H1 (cell line): ENCODE data around the gene NIPAL3. TPM values are rescaled to one million over a fixed set of nuclear protein-coding genes. Genes with fewer than 3 reads are reported as not detected.

Source experiments
- CTCF ChIA-PET: fragments of 300-600 bp; sonication (Branson Sonifier 250); formaldehyde crosslinking; loops from one replicate; lab custom pipeline; 2021; ENCODE audit not compliant: partially characterized antibody; lab: Charles Lee
- POLR2A ChIA-PET: fragments of 300-600 bp; sonication (Branson Sonifier 250); formaldehyde crosslinking; loops from one replicate; lab custom pipeline; 2021; ENCODE audit warnings: inconsistent platforms; ENCODE audit not compliant: partially characterized antibody; lab: Charles Lee
- DNase-seq, 2 experiments: peaks; one replicate each; pipeline versions ENCODE4 v3.0.0 to v3.0.0-alpha.2; 2010 to 2022; ENCODE audit warnings: low spot score in 2 of 2, low read depth in 1 of 2, mixed read lengths in 1 of 2
- FAIRE-seq: peaks from 2 replicates; lab custom pipeline; 2011; peaks lifted over from hg19 to GRCh38; lab: Jason Lieb, UNC
- H2AFZ ChIP-seq: 2 replicates; pipeline ENCODE4 v1.8.1; 2012; ENCODE audit warnings: low read length, inconsistent platforms
- H2AK5ac ChIP-seq: 2 replicates; pipeline ENCODE4 v1.6.1; 2013; ENCODE audit warnings: low read depth, low read length
- H2BK120ac ChIP-seq: replicated peaks from 2 replicates; pipeline ENCODE3; 2013; ENCODE audit warnings: low read depth, low read length, inconsistent platforms
- H2BK12ac ChIP-seq: 2 replicates; pipeline ENCODE4 v1.6.1; 2013; ENCODE audit warnings: low read depth, low read length
- H2BK15ac ChIP-seq: 2 replicates; pipeline ENCODE4 v1.6.1; 2013; ENCODE audit warnings: low read length
- H2BK20ac ChIP-seq: 2 replicates; pipeline ENCODE4 v1.6.1; 2013; ENCODE audit warnings: low read length
- H2BK5ac ChIP-seq: 2 replicates; pipeline ENCODE4 v1.6.1; 2013; ENCODE audit warnings: low read depth, low read length
- H3K14ac ChIP-seq: 2 replicates; pipeline ENCODE4 v1.6.1; 2013; ENCODE audit warnings: inconsistent platforms; ENCODE audit not compliant: insufficient read length
- H3K18ac ChIP-seq: 2 replicates; pipeline ENCODE4 v1.6.1; 2013; ENCODE audit warnings: low read length; ENCODE audit errors: extremely low read depth
- H3K23ac ChIP-seq: 2 replicates; pipeline ENCODE4 v1.6.1; 2013; ENCODE audit warnings: inconsistent platforms; ENCODE audit not compliant: insufficient read length
- H3K23me2 ChIP-seq: 2 replicates; pipeline ENCODE4 v1.6.1; 2013; ENCODE audit warnings: low read depth, low read length
- H3K27ac ChIP-seq: 2 replicates; pipeline ENCODE4 v1.6.1; 2011; ENCODE audit warnings: low read depth, low read length, inconsistent platforms
- H3K27me3 ChIP-seq, 4 experiments: replicated peaks in 1 of 4; 1 replicate in 1 of 4; 2 replicates in 3 of 4; pipeline versions ENCODE4 v1.6.1 to v1.8.1; 2011 to 2013; ENCODE audit warnings: low read length in 3 of 4, mild to moderate bottlenecking in 3 of 4, inconsistent platforms in 2 of 4, mixed read lengths in 2 of 4, moderate library complexity in 1 of 4; ENCODE audit not compliant: control insufficient read depth in 3 of 4, insufficient read depth in 3 of 4; ENCODE audit errors: extremely low read depth in 1 of 4
- H3K36me3 ChIP-seq, 4 experiments: 2 replicates each; pipeline versions ENCODE4 v1.6.1 to v1.8.1; 2011 to 2013; ENCODE audit warnings: mild to moderate bottlenecking in 4 of 4, low read length in 3 of 4, moderate library complexity in 2 of 4, control low read depth in 1 of 4, inconsistent platforms in 1 of 4; ENCODE audit not compliant: insufficient read depth in 4 of 4, control insufficient read depth in 2 of 4
- H3K4ac ChIP-seq: replicated peaks from 2 replicates; pipeline ENCODE3; 2013; ENCODE audit warnings: low read length, low read depth, mixed read lengths, inconsistent platforms; ENCODE audit not compliant: insufficient read length
- H3K4me1 ChIP-seq, 4 experiments: replicated peaks in 1 of 4; 1 replicate in 1 of 4; 2 replicates in 3 of 4; pipeline versions ENCODE4 v1.6.1 to v1.8.1; 2011 to 2013; ENCODE audit warnings: low read length in 3 of 4, inconsistent platforms in 2 of 4, mixed read lengths in 1 of 4; ENCODE audit not compliant: insufficient read depth in 4 of 4, control insufficient read depth in 3 of 4
- H3K4me2 ChIP-seq, 2 experiments: 2 replicates each; pipeline versions ENCODE4 v1.6.1 to v1.8.1; 2011 to 2013; ENCODE audit warnings: low read depth in 2 of 2, low read length in 2 of 2, control low read depth in 1 of 2, inconsistent platforms in 1 of 2, mild to moderate bottlenecking in 1 of 2; ENCODE audit not compliant: insufficient read depth in 1 of 2
- H3K4me3 ChIP-seq, 4 experiments: fragments of 200-600, 300-600 bp in 1 of 4; sonication (generic), shearing (Covaris generic), sonication (Bioruptor Twin) in 1 of 4; 2 replicates each; pipeline versions ENCODE4 v1.5.1 to v1.8.1; 2011 to 2016; ENCODE audit warnings: low read length in 4 of 4, low read depth in 3 of 4, control low read depth in 2 of 4, inconsistent platforms in 2 of 4, mild to moderate bottlenecking in 2 of 4, mixed read lengths in 1 of 4, moderate library complexity in 1 of 4; ENCODE audit not compliant: insufficient read depth in 2 of 4; ENCODE audit errors: extremely low read depth in 1 of 4
- H3K56ac ChIP-seq: replicated peaks from 2 replicates; pipeline ENCODE3; 2013; ENCODE audit warnings: low read depth, mild to moderate bottlenecking, mixed read lengths, low read length, inconsistent platforms; ENCODE audit not compliant: insufficient read length
- H3K79me1 ChIP-seq: 2 replicates; pipeline ENCODE4 v1.6.1; 2013; ENCODE audit warnings: low read depth, low read length, control low read depth
- H3K79me2 ChIP-seq, 2 experiments: 2 replicates each; pipeline versions ENCODE4 v1.6.1 to v1.8.1; 2012 to 2013; ENCODE audit warnings: low read length in 2 of 2, mild to moderate bottlenecking in 2 of 2, inconsistent platforms in 1 of 2; ENCODE audit not compliant: insufficient read depth in 2 of 2, control insufficient read depth in 1 of 2
- H3K9ac ChIP-seq, 4 experiments: replicated peaks in 1 of 4; 1 replicate in 1 of 4; 2 replicates in 3 of 4; pipeline versions ENCODE4 v1.6.1 to v1.8.1; 2011 to 2013; ENCODE audit warnings: low read depth in 3 of 4, low read length in 3 of 4, control low read depth in 2 of 4, mild to moderate bottlenecking in 2 of 4, moderate library complexity in 2 of 4, inconsistent platforms in 1 of 4; ENCODE audit errors: extremely low read depth in 1 of 4
- H3K9me3 ChIP-seq, 2 experiments: 2 replicates each; pipeline versions ENCODE4 v1.6.1 to v1.8.1; 2012 to 2013; ENCODE audit warnings: mild to moderate bottlenecking in 2 of 2, moderate library complexity in 2 of 2, control low read depth in 1 of 2, inconsistent platforms in 1 of 2, low read depth in 1 of 2, low read length in 1 of 2, mixed read lengths in 1 of 2; ENCODE audit not compliant: insufficient read depth in 2 of 2
- H4K20me1 ChIP-seq, 2 experiments: replicated peaks in 1 of 2; 2 replicates each; pipeline versions ENCODE3 to v1.8.1; 2011 to 2013; ENCODE audit warnings: inconsistent platforms in 2 of 2, low read length in 2 of 2, mild to moderate bottlenecking in 1 of 2; ENCODE audit not compliant: insufficient read depth in 2 of 2, control insufficient read depth in 1 of 2
- H4K5ac ChIP-seq: 2 replicates; pipeline ENCODE4 v1.6.1; 2013; ENCODE audit warnings: low read length, low read depth, mixed read lengths, inconsistent platforms; ENCODE audit not compliant: insufficient read length
- H4K8ac ChIP-seq: 2 replicates; pipeline ENCODE4 v1.8.0; 2013; ENCODE audit warnings: mild to moderate bottlenecking, moderate library complexity, low read length, inconsistent platforms; ENCODE audit not compliant: insufficient read depth; ENCODE audit errors: extremely low read depth
- H4K91ac ChIP-seq: replicated peaks from 2 replicates; pipeline ENCODE3; 2013; ENCODE audit warnings: low read length, mixed read lengths, inconsistent platforms; ENCODE audit not compliant: insufficient read length
- BACH1 ChIP-seq: IDR thresholded peaks from 2 replicates; pipeline ENCODE4 v1.6.1; 2012; ENCODE audit warnings: low read length, improper control_type of control experiment
- BRCA1 ChIP-seq: IDR thresholded peaks from 2 replicates; pipeline ENCODE4 v1.6.1; 2012; ENCODE audit warnings: low read depth, low read length, improper control_type of control experiment
- CBX5 ChIP-seq: fragments of 300-800, 300-1000 bp; sonication (generic); IDR thresholded peaks from 2 replicates; pipeline ENCODE4 v1.7.1; 2016; ENCODE audit warnings: antibody characterized with exemption, low read length, low read depth
- GTF2F1 ChIP-seq: IDR thresholded peaks from 2 replicates; pipeline ENCODE4 v1.6.1; 2012; ENCODE audit warnings: low read depth, low read length, improper control_type of control experiment, borderline replicate concordance
- HDAC6 ChIP-seq: IDR thresholded peaks from one replicate; pipeline ENCODE4 v1.7.1; 2012; ENCODE audit warnings: low read depth, mild to moderate bottlenecking, inconsistent platforms, low read length, moderate library complexity
- KDM4A ChIP-seq: IDR thresholded peaks from one replicate; pipeline ENCODE4 v1.7.1; 2012; ENCODE audit warnings: low read depth, mild to moderate bottlenecking, moderate library complexity, low read length, inconsistent platforms; ENCODE audit not compliant: severe bottlenecking
- NRF1 ChIP-seq: IDR thresholded peaks from 2 replicates; pipeline ENCODE4 v1.6.1; 2011; ENCODE audit warnings: mild to moderate bottlenecking, low read depth, low read length, improper control_type of control experiment
- POU5F1 ChIP-seq: IDR thresholded peaks from 2 replicates; pipeline ENCODE4 v1.6.1; 2011; ENCODE audit warnings: low read depth, mild to moderate bottlenecking, low read length, moderate library complexity
- RNF2 ChIP-seq: fragments of 200-900, 300-1000 bp; sonication (generic); IDR thresholded peaks from 2 replicates; pipeline ENCODE4 v1.7.1; 2016; ENCODE audit warnings: borderline replicate concordance, low read depth, mild to moderate bottlenecking, antibody characterized with exemption, low read length; ENCODE audit not compliant: poor library complexity, severe bottlenecking; ENCODE audit errors: missing control alignments
- WGBS, 2 experiments: shearing (Covaris generic) in 1 of 2; methylation state at CpG; one replicate each; pipeline versions ENCODE4 v1.1.6 to v1.1.7; 2013 to 2015; ENCODE audit warnings: low lambda C conversion rate in 2 of 2, mixed read lengths in 2 of 2, inconsistent platforms in 1 of 2, low coverage in 1 of 2, missing lambda C conversion rate in 1 of 2; ENCODE audit not compliant: insufficient replicate concordance in 2 of 2, insufficient coverage in 1 of 2, insufficient read length in 1 of 2; ENCODE audit errors: extremely low coverage in 1 of 2, missing lambda C conversion rate in 1 of 2; 5-methylcytosine and 5-hydroxymethylcytosine counted together
- polyA plus RNA-seq, 7 experiments: library from polyadenylated mRNA; depleted of rRNA in 3 of 7; stranded (reverse) in 5 of 7; unstranded in 2 of 7; fragments of >200 nt in 5 of 7; fragments of 200-250 nt in 2 of 7; gene quantifications; 1 replicate in 5 of 7; 2 replicates in 1 of 7; 4 replicates in 1 of 7; pipeline versions ENCODE4 v1.2.1 to v1.2.3, GENCODE V29; 2011 to 2013; ENCODE audit warnings: missing spikeins in 2 of 7, mixed read lengths in 2 of 7
- total RNA-seq: library from RNA; stranded (reverse); fragmentation: NEBNext Ultra II Directional; extraction: Animal tissue kit (Norgen Biotek cat#: 25700); gene quantifications from 2 replicates; pipeline ENCODE4 v1.2.1, GENCODE V29; 2021

NIPAL3 gene
- total and polyA plus RNA-seq, 2 of the 8 experiments (the other 6 are each of a cell fraction or from before 2014, with no cell fraction given), result 8.8 to 11.0 TPM

- peaks cover 16 to 18% of the 10 kb centered on the region in 2 experiments; a peak in 3 of 4 replicates for H3K9me3 ChIP-seq
- no peak overlapping the region; the same call in 1 of the 2 replicates for H2BK20ac ChIP-seq
- no peak overlapping the region for H3K23ac ChIP-seq
- 88% methylated on average over 7 of the region's 7 CpGs; no CpG with 5 or more reads in 1 of the 2 experiments for WGBS, 2 experiments
- H3K27me3 ChIP-seq, result no peaks in the 10 kb centered on the region
- no peak overlapping the region for H2AK5ac ChIP-seq
- H3K23me2 ChIP-seq, result no peaks in the 10 kb centered on the region
- no peak overlapping the region for H3K56ac ChIP-seq
- H4K20me1 ChIP-seq, result no peaks in the 10 kb centered on the region
- H3K36me3 ChIP-seq, result peaks cover 0 to 8% (median 0%) of the 10 kb centered on the region in 4 experiments; a peak in 2 of 8 replicates
- H2AFZ ChIP-seq, result no peak overlapping the region
- H3K4me3 ChIP-seq, result no peak overlapping the region
- no peak overlapping the region for H4K8ac ChIP-seq
- H2BK12ac ChIP-seq, result no peak overlapping the region
- no peak for FAIRE-seq
- no peaks in the 10 kb centered on the region for H3K79me1 ChIP-seq
- H3K9ac ChIP-seq, result no peak overlapping the region
- TF ChIP-seq KDM4A (no peak), RNF2 (no peak), BACH1 (no peak), HDAC6 (no peak), GTF2F1 (no peak), POU5F1 (no peak), NRF1 (no peak), CBX5 (no peak), BRCA1 (no peak)
- no peak overlapping the region for H3K14ac ChIP-seq
- no peak overlapping the region for H2BK120ac ChIP-seq
- no peaks in the 10 kb centered on the region for H3K79me2 ChIP-seq
- no peak overlapping the region for H3K4ac ChIP-seq
- H3K4me1 ChIP-seq, result no peaks in the 10 kb centered on the region
- no peak overlapping the region for H3K4me2 ChIP-seq
- CTCF ChIA-PET, result interaction anchor here (0.8 to 1.3 kb wide), 5 partner anchors 10 to 101 kb away, joined by 3 to 4 read pairs (median 3); partner anchors contain the start of genes NIPAL3 and RCAN3
- no peak overlapping the region for H4K5ac ChIP-seq
- POLR2A ChIA-PET, result no interaction called here
- no peak overlapping the region for H4K91ac ChIP-seq
- no peak overlapping the region for H2BK15ac ChIP-seq
- no peak overlapping the region for H3K18ac ChIP-seq
- no peak overlapping the region for H2BK5ac ChIP-seq
- H3K27ac ChIP-seq, result no peak overlapping the region
- no peak for DNase-seq
Measured at GRCh38 chr1:24486331-24487065, 70.9 kb downstream of the NIPAL3 start.
